Measurements from ENCODE around the gene AFAP1L2. TPM values are rescaled to one million over a fixed set of nuclear protein-coding genes. Genes with fewer than 3 reads are reported as not detected.

The AFAP1L2 gene
- total RNA-seq, 1 experiment from 2014 or later, result 170 TPM

DNA sequence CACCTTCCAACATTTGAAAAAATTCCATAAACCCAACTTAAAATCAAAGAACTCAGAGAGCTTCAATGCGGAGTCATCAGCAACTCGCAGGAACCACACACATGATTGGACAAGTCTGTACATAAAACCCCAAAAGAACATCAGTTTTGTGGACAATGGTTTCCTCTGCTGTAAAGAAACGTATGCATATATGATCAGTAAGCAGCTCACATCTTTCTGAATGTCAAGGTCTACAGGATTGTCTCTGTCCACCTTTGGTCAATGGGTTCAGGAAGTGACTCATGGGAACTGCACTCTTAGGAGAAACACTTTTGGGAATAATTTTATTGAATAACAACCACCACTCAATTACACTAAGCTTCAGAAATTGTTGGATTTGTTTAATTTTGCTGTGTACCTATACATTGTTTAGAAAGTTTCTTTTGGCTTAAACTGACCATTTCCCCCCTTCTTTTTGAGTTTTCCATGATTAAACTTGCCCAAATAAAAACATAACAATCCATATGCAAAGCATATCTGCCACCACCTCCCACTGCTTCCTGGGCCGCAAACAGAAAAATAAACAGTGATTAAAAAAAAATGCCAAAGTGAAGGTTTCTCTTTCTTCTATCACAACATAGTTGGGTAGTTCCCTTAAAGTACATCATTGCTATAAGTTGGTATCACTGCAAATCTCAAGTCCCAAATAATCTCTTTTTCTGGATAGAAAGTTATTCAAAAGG, 27.3 kb upstream of the AFAP1L2 start:
- in situ Hi-C loops (cut with HindIII; ENCODE audit: low pct_unique_long_range_greater_than_20kb, low sequenced_read_pairs), result no loop called here
- Histone ChIP-seq H3K27me3 (ENCODE audit: control insufficient read depth, insufficient read depth, low read length) (no peaks in the 10 kb centered on the region), H3K36me3 (ENCODE audit: control insufficient read depth, insufficient read depth, low read length) (peaks cover 7% of the 10 kb centered on the region; the same call in 1 of the 2 replicates), H3K4me1 (ENCODE audit: control insufficient read depth, insufficient read depth, low read length) (peaks cover 31% of the 10 kb centered on the region), H3K9me3 (ENCODE audit: control insufficient read depth, insufficient read depth, low read depth, low read length) (no peaks in the 10 kb centered on the region), H3K4me3 (ENCODE audit: low read depth in 2 of 2, low read length in 2 of 2) (no peak overlapping the region), H3K27ac (ENCODE audit: low read length) (no peak overlapping the region)
- ChIA-PET CTCF (no interaction called here), POLR2A (no interaction called here)
- intact Hi-C loops (cut with micrococcal nuclease; ENCODE audit: unreplicated experiment), result no loop called here
- TF ChIP-seq POLR2AphosphoS5 (IDR thresholded peaks at IDR 0.05; ENCODE audit: low read depth, low read length) (no peak), REST (IDR thresholded peaks at IDR 0.05; ENCODE audit: insufficient read depth in 1 of 2, low read depth in 2 of 2, low read length in 1 of 2) (no peak), TCF7L2 (IDR thresholded peaks at IDR 0.05; ENCODE audit: low read depth, low read length) (no peak), SIN3A (IDR thresholded peaks at IDR 0.05; ENCODE audit: borderline replicate concordance, insufficient read depth, low read depth, low read length) (no peak), CTCF (IDR thresholded peaks at IDR 0.05) (no peak)
- DNase-seq (ENCODE audit: low read depth, low spot score), result no peak
- no peak for ATAC-seq
- BruUV-seq (replicated peaks), result no TSS peak

DNA sequence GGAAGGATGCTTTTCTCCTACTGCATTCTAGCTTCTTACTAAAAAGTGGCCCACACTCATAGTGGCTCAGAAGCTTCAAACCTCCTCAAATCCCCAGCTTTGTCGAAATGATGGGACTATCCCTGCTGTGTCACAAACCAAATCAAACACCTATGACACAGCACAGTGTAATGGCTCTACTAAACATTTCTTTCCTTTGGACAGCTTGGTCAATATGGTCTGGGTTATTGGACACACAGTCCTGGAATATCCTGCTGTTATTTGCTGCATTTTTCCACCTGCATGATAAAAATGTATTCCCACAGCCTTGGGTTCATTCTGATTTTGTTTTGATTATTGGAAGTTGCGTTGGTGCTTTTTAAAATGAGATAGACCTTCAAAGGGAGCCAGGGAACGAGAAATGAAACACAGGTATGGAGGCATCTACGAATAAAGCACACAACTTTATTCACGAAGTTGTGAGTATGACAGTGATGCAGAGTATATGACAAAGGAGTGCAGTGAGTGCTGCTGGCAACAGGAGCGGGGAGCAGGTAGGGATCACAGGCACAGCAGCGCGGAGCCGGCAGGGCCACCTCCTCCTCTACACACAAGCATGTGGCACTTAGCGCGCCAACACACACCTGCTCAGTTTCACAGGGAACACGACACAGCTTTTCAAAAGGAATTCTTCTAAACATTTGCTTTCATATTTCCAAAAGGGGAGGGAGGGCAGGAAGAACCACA, 26.5 kb upstream of the AFAP1L2 start:
- ATAC-seq (no peak), DNase-seq (ENCODE audit: low read depth, low spot score) (no peak)
- peaks cover 38% of the 10 kb centered on the region for H3K4me1 ChIP-seq (ENCODE audit: control insufficient read depth, insufficient read depth, low read length)
- ChIA-PET CTCF (interaction anchor here (0.6 kb wide), 1 partner anchor 341 kb away, joined by 4 read pairs; no protein-coding TSS in a partner anchor), POLR2A (no interaction called here)
- no TSS peak for BruUV-seq (replicated peaks)
- H3K36me3 ChIP-seq (ENCODE audit: control insufficient read depth, insufficient read depth, low read length), result peaks cover 2% of the 10 kb centered on the region; the same call in 1 of the 2 replicates
- intact Hi-C loops (cut with micrococcal nuclease; ENCODE audit: unreplicated experiment) (no loop called here), in situ Hi-C loops (cut with HindIII; ENCODE audit: low pct_unique_long_range_greater_than_20kb, low sequenced_read_pairs) (no loop called here)
- H3K27ac ChIP-seq (ENCODE audit: low read length), result peak overlapping the region; percentile 44; the same call in 1 of the 2 replicates
- no peak for TF ChIP-seq SIN3A (IDR thresholded peaks at IDR 0.05; ENCODE audit: borderline replicate concordance, insufficient read depth, low read depth, low read length)
- TF ChIP-seq TCF7L2 (IDR thresholded peaks at IDR 0.05; ENCODE audit: low read depth, low read length), result no peak
- no peak for TF ChIP-seq REST (IDR thresholded peaks at IDR 0.05; ENCODE audit: insufficient read depth in 1 of 2, low read depth in 2 of 2, low read length in 1 of 2)
- TF ChIP-seq CTCF (IDR thresholded peaks at IDR 0.05), result no peak
- no peak for TF ChIP-seq POLR2AphosphoS5 (IDR thresholded peaks at IDR 0.05; ENCODE audit: low read depth, low read length)
- no peak overlapping the region for H3K4me3 ChIP-seq (ENCODE audit: low read depth in 2 of 2, low read length in 2 of 2)
- no peaks in the 10 kb centered on the region for H3K9me3 ChIP-seq (ENCODE audit: control insufficient read depth, insufficient read depth, low read depth, low read length)
- H3K27me3 ChIP-seq (ENCODE audit: control insufficient read depth, insufficient read depth, low read length), result no peaks in the 10 kb centered on the region

Data from Panc1 (cell line).